Measurements from ENCODE around the gene DCP1A.
"Not testable (repeated sequence)": the region's sequence is repeated elsewhere in the genome, so short reads cannot be mapped to it uniquely, and the experiment has no call there.

Gene DCP1A

DNA sequence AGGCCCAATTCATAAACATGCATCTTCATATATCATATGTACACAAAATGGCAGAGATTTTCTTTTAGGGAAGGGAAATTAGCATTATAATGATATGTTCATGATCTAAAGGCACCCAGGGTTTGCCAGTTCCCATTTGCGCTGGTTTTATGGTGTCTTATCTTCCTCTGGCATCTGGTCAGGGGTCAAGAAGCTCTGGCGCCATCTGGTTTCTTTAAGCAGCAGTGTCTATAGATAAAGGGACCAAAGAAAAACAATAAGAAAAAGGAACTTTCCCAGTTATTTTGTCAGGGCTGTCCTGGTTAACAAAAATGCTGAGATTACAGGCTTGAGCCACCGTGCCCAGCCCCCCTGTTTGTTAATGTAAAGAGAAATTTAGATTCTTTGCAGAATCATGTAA is 3.3 kb upstream of the DCP1A start:
- peak; percentile 34 to 39 for DNase-seq (ENCODE audit: low read depth in 2 of 2)
- no peak overlapping the region for H3K4me3 ChIP-seq (replicated peaks in 1 of 2; ENCODE audit: low read depth in 2 of 2, low read length in 2 of 2)
- TF ChIP-seq, protein P1, sequence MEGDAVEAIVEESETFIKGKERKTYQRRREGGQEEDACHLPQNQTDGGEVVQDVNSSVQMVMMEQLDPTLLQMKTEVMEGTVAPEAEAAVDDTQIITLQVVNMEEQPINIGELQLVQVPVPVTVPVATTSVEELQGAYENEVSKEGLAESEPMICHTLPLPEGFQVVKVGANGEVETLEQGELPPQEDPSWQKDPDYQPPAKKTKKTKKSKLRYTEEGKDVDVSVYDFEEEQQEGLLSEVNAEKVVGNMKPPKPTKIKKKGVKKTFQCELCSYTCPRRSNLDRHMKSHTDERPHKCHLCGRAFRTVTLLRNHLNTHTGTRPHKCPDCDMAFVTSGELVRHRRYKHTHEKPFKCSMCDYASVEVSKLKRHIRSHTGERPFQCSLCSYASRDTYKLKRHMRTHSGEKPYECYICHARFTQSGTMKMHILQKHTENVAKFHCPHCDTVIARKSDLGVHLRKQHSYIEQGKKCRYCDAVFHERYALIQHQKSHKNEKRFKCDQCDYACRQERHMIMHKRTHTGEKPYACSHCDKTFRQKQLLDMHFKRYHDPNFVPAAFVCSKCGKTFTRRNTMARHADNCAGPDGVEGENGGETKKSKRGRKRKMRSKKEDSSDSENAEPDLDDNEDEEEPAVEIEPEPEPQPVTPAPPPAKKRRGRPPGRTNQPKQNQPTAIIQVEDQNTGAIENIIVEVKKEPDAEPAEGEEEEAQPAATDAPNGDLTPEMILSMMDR (IDR thresholded peaks at IDR 0.05; ENCODE audit: low read depth, low read length), result no peak

DNA sequence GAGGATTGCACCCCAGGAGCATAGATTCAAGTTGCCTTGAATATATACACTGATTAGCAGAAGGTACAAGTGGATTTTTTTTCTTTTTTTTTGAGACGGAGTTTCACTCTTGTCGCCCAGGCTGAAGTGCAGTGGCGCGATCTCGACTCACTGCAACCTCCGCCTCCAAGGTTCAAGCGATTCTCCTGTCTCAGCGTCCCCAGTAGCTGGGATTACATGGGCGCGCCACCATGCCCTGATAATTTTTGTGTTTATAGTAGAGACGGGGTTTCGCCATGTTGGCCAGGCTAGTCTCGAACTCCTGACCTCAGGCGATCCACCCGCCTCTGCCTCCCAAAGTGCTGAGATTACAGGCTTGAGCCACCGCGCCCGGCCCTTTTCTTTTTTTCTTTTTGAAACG is 775 bp upstream of the DCP1A start:
- DNase-seq (ENCODE audit: low read depth in 2 of 2), result not testable (repeated sequence)
- peak overlapping the region; percentile 77 to 97 for H3K4me3 ChIP-seq (replicated peaks in 1 of 2; ENCODE audit: low read depth in 2 of 2, low read length in 2 of 2)

DNA sequence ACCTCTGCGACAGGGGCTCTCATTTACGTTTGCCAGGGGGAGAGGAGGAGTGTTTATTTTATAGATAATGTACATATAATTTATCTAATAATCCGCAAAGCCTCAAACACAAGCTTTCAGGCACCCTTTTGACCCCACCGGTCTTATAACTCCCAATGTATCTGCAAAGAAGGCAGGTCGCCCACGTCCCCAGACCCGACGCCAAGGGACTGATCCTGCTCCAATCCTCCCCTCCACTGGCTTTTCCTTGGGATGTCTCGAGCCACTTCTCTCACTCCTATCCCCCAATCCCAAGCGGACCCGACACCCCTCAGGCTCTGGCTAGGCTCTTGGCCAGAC is 452 bp downstream of the DCP1A start:
- H3K4me3 ChIP-seq (replicated peaks in 1 of 2; ENCODE audit: low read depth in 2 of 2, low read length in 2 of 2), result peak overlapping the region; percentile 77 to 97
- TF ChIP-seq, protein P1 (IDR thresholded peaks at IDR 0.05; ENCODE audit: low read depth, low read length), result no peak
- no peak for DNase-seq (ENCODE audit: low read depth in 2 of 2)

DNA sequence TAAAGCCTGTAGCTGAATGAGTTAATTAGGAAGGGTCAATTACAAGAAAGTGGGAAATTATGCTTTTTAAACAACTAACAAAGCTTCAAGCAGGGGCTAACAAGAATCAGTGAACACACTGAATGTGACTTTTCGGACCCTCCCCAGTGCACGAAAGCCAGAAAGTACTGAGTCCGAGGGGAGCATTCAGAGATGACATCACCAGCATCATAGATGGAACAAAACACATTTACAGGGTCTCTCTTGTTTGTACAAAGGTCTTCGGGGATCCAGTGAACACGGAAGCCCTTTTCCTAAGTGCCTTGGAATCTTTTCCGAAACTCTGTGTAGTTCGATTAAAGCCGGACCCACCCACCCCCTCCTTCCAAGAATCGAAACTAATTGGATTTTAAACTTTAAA is 829 bp downstream of the DCP1A start:
- H3K4me3 ChIP-seq (replicated peaks in 1 of 2; ENCODE audit: low read depth in 2 of 2, low read length in 2 of 2), result peak overlapping the region; percentile 77 to 97
- peak; percentile 23 to 24 for DNase-seq (ENCODE audit: low read depth in 2 of 2)
- TF ChIP-seq, protein P1 (IDR thresholded peaks at IDR 0.05; ENCODE audit: low read depth, low read length), result no peak

DNA sequence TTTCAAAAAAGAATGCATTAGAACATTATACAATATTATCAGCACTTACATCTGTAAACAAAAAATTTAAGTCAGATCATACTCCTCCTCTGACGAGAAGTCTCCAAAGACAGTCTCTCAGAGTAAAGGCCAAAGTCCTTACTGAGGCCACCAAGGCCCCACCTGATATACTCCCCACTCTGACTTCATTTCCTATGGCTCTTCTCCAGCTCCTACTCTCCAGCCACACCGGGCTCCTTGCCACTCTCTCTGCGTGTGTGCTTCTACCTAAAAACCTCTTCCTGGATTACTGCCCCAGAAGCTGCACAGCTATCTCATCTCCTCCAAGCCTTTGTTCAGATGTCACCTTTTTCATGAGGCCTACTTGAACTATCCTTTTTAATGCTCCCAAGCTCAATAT is 5.0 kb downstream of the DCP1A start:
- DNase-seq (ENCODE audit: low read depth in 2 of 2), result peak; percentile 47 to 55
- TF ChIP-seq, protein P1 (IDR thresholded peaks at IDR 0.05; ENCODE audit: low read depth, low read length), result no peak
- no peak overlapping the region for H3K4me3 ChIP-seq (replicated peaks in 1 of 2; ENCODE audit: low read depth in 2 of 2, low read length in 2 of 2)

DNA sequence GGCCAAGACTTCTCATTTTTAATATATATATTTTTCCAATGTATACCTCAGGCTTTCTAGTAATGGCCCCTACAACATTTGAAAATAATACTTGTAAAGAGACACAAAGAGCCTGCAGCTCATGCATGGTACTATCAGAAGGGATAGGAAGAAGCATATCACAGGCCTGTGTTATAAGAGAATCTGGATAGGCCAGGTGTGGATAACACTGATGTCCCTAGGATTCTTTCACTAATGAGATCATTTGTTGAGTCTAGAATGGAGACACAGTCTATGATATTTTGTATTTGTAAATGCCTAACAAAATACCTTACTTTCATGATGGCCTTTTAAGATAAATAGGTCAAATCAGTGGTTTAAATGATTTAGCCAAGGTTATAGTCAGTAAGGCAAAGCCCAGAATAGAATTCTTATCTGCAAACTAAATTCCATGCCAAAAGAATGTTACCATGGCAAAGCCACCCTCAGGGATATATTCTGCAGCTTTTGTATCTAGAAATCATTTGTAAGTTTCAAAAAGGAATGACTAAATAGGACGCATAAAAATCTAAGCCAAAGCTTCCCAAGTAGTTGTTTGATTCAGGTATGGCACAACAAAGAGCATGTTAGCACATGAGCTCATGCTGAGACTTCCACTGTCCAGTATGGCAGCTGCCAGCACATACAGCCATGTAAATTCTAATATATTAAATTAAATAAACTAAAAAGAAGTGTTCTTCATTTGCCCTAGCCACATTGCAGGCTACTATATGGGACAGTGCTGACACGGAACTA is 10.0 kb downstream of the DCP1A start:
- TF ChIP-seq, protein P1 (IDR thresholded peaks at IDR 0.05; ENCODE audit: low read depth, low read length), result no peak
- H3K4me3 ChIP-seq (replicated peaks in 1 of 2; ENCODE audit: low read depth in 2 of 2, low read length in 2 of 2), result no peak overlapping the region
- DNase-seq (ENCODE audit: low read depth in 2 of 2), result no peak

DNA sequence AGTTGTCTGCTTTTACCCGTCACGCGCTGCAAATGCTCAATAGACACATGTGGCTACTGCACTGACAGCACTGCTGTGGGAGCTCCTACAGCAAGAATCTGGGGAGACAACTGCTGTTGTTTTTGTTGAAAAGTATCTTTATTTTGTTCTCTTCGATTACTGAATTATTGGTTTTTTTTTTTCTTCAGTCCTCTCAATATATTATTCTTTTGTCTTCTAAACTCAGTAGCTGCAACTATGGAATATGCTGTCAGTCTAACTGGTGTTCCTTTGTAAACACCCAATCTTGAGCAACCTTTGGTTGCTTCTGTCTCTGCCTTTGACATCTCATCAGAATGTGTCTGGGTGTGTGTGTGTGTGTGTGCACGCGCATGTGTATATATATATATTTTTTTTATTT is 12.6 kb downstream of the DCP1A start:
- TF ChIP-seq, protein P1 (IDR thresholded peaks at IDR 0.05; ENCODE audit: low read depth, low read length), result no peak
- H3K4me3 ChIP-seq (replicated peaks in 1 of 2; ENCODE audit: low read depth in 2 of 2, low read length in 2 of 2), result no peak overlapping the region
- DNase-seq (ENCODE audit: low read depth in 2 of 2), result no peak
